Neural cell (in vitro differentiated cells): Measurements from ENCODE around the gene ATOH8. TPM values are rescaled to one million over a fixed set of nuclear protein-coding genes. Genes with fewer than 3 reads are reported as not detected.

Experiments
- H2AFZ ChIP-seq: fragments of 200-600, 300-800 bp; sonication (generic), shearing (Covaris generic); 2 replicates; pipeline ENCODE4 v1.6.0; 2014; ENCODE audit warnings: low read depth, mild to moderate bottlenecking, antibody characterized with exemption, low read length, moderate library complexity
- H3F3A ChIP-seq: fragments of 200-600 bp; shearing (Covaris generic); 2 replicates; pipeline ENCODE4 v1.6.1; 2016; ENCODE audit warnings: mild to moderate bottlenecking, moderate library complexity, mixed read lengths, antibody characterized with exemption, low read length; ENCODE audit not compliant: insufficient read depth, poor library complexity, severe bottlenecking
- H3K27ac ChIP-seq: fragments of 200-600, 300-800 bp; sonication (generic), shearing (Covaris generic); 2 replicates; pipeline ENCODE4 v1.5.1; 2014; ENCODE audit warnings: mild to moderate bottlenecking, low read length, moderate library complexity
- H3K27me3 ChIP-seq: fragments of 300-800, 200-600 bp; sonication (generic), shearing (Covaris generic); 2 replicates; pipeline ENCODE4 v1.6.0; 2014; ENCODE audit warnings: mild to moderate bottlenecking, low read depth, low read length, moderate library complexity; ENCODE audit not compliant: insufficient read depth
- H3K36me3 ChIP-seq: fragments of 300-800, 200-600 bp; sonication (generic), shearing (Covaris generic); 2 replicates; pipeline ENCODE4 v1.5.1; 2014; ENCODE audit warnings: mild to moderate bottlenecking, antibody characterized with exemption, low read length, moderate library complexity; ENCODE audit not compliant: insufficient read depth
- H3K4me2 ChIP-seq: fragments of 300-800, 200-600 bp; sonication (generic), shearing (Covaris generic); 2 replicates; pipeline ENCODE4 v1.6.0; 2014; ENCODE audit warnings: mild to moderate bottlenecking, low read length
- H3K4me3 ChIP-seq: fragments of 300-800, 200-600 bp; sonication (generic), shearing (Covaris generic); 2 replicates; pipeline ENCODE4 v1.5.1; 2014; ENCODE audit warnings: mild to moderate bottlenecking, low read length, moderate library complexity
- H3K79me2 ChIP-seq: fragments of 200-600 bp; shearing (Covaris generic); replicated peaks from 2 replicates; pipeline ENCODE4 v1.6.0; 2014; ENCODE audit warnings: mild to moderate bottlenecking, low read length, moderate library complexity; ENCODE audit not compliant: insufficient read depth
- H3K9ac ChIP-seq: fragments of 300-800, 200-600 bp; sonication (generic), shearing (Covaris generic); 2 replicates; pipeline ENCODE4 v1.6.1; 2016; ENCODE audit warnings: mild to moderate bottlenecking, low read length, mixed read lengths
- H3K9me2 ChIP-seq: fragments of 200-600 bp; shearing (Covaris generic); 2 replicates; pipeline ENCODE4 v1.6.1; 2016; ENCODE audit warnings: mild to moderate bottlenecking, low read length, mixed read lengths; ENCODE audit not compliant: insufficient read depth
- H3K9me3 ChIP-seq: fragments of 200-600, 300-800 bp; sonication (generic), shearing (Covaris generic); 2 replicates; pipeline ENCODE4 v1.6.1; 2016; ENCODE audit warnings: mild to moderate bottlenecking, mixed run types, low read length, moderate library complexity, mixed read lengths
- H4K20me1 ChIP-seq: fragments of 200-600 bp; shearing (Covaris generic); 2 replicates; pipeline ENCODE4 v1.6.1; 2016; ENCODE audit warnings: mild to moderate bottlenecking, mixed run types; ENCODE audit not compliant: insufficient read depth
- EP300 ChIP-seq: fragments of 450-650 bp; conservative IDR thresholded peaks from 2 replicates; pipeline ENCODE4 v1.6.1; 2014; ENCODE audit warnings: antibody characterized with exemption, mild to moderate bottlenecking, moderate library complexity; ENCODE audit not compliant: poor library complexity, severe bottlenecking
- EZH2 ChIP-seq: fragments of 200-600, 300-800 bp; shearing (Covaris generic), sonication (generic); IDR thresholded peaks from 2 replicates; pipeline ENCODE4 v1.6.1; 2014; ENCODE audit warnings: antibody characterized with exemption, low read length, borderline replicate concordance, mild to moderate bottlenecking; ENCODE audit not compliant: insufficient read depth, poor library complexity, severe bottlenecking
- MXI1 ChIP-seq: fragments of 450-650 bp; conservative IDR thresholded peaks from 2 replicates; pipeline ENCODE4 v1.6.1; 2014; ENCODE audit warnings: antibody characterized with exemption, mild to moderate bottlenecking; ENCODE audit not compliant: poor library complexity, severe bottlenecking
- POLR2AphosphoS5 ChIP-seq: IDR thresholded peaks from 2 replicates; pipeline ENCODE4 v1.6.1; 2012
- RAD21 ChIP-seq: fragments of 450-650 bp; conservative IDR thresholded peaks from 2 replicates; pipeline ENCODE4 v1.6.1; 2014; ENCODE audit warnings: antibody characterized with exemption, mild to moderate bottlenecking, moderate library complexity
- SMC3 ChIP-seq: fragments of 450-650 bp; conservative IDR thresholded peaks from 2 replicates; pipeline ENCODE4 v1.6.1; 2014; ENCODE audit warnings: antibody characterized with exemption, mild to moderate bottlenecking, moderate library complexity; ENCODE audit not compliant: poor library complexity
- TAF1 ChIP-seq: IDR thresholded peaks from 2 replicates; pipeline ENCODE4 v1.6.1; 2012; ENCODE audit warnings: low read depth
- polyA plus RNA-seq: library from polyadenylated mRNA; depleted of rRNA; stranded (reverse); fragments of >200 nt; gene quantifications from 2 replicates; pipeline ENCODE4 v1.2.3, GENCODE V29; 2014
- TF ChIP-seq, protein P1 (sequence below): fragments of 450-650 bp; IDR thresholded peaks from 2 replicates; pipeline ENCODE4 v1.5.1; 2014; ENCODE audit warnings: antibody characterized with exemption, mild to moderate bottlenecking, moderate library complexity; ENCODE audit not compliant: poor library complexity, severe bottlenecking
- TF ChIP-seq, protein P2 (sequence below): IDR thresholded peaks from 2 replicates; pipeline ENCODE4 v1.6.1; 2012; ENCODE audit warnings: borderline replicate concordance

The ATOH8 gene
- polyA plus RNA-seq, 1 donor from 2014 or later = 1.6 TPM

DNA sequence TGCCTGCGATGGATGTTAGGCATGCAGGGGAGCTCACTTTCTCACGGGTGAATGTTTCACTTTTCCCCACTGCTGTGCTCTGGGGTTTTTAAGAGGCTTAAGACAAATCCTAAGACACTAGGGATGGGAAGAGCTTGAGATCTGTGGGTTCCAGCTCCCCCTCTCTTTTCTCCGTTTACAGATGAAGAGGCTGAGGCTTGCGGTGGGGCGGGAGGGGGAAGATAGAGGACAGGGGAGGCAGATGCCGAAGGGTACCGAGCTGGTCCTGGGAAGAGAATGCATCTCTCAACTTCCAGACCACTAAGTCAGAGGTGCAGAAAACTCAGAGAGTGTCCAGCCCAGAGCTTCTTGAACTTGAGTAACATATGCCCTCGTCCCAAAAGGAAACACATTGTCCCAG, 8.2 kb upstream of the ATOH8 start:
- Histone ChIP-seq H3K79me2 (no peaks in the 10 kb centered on the region), H3K27me3 (no peaks in the 10 kb centered on the region), H3F3A (no peaks in the 10 kb centered on the region), H4K20me1 (no peaks in the 10 kb centered on the region), H3K27ac (no peak overlapping the region), H3K4me3 (no peak overlapping the region), H3K9me3 (no peaks in the 10 kb centered on the region), H3K36me3 (no peaks in the 10 kb centered on the region), H2AFZ (no peak overlapping the region), H3K9me2 (no peaks in the 10 kb centered on the region), H3K9ac (no peak overlapping the region), H3K4me2 (no peak overlapping the region)
- TF ChIP-seq EP300 = no peak

DNA sequence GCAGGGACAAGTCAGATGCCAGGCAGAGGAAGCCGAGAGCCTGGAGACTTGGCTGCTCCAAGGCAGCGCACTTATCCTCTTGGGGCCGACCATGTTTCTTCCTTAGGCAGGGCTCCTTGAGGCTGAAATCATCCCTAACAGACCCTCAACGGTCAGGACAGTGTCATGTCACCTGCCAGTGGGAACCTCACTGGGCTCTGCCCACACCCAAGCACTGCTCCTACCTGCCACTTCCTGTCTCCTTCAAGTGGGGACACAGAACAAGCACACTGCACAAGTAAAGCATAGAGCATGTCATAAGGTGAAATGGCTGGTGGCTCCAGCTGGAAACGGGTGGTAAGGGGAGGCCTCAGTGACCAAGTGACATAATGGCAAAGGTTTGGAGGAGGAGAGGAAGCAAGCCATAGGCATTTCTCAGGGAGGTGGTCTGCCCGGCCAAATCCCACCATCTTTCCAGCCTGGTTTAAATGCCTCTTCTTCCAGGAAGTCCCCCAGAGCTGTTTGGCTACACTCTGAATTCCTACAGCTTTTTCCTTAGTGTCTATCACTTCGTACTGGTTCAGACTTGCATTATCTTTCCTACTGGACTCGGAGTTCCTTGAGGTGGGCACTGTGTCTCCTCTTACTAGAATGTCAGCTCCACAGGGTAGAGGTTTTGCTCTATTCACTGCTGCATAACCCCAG, 7.3 kb upstream of the ATOH8 start:
- no peak overlapping the region for H3K9ac ChIP-seq
- no peaks in the 10 kb centered on the region for H3K79me2 ChIP-seq
- TF ChIP-seq POLR2AphosphoS5 = no peak
- no peak for TF ChIP-seq EP300
- TF ChIP-seq, protein P1, sequence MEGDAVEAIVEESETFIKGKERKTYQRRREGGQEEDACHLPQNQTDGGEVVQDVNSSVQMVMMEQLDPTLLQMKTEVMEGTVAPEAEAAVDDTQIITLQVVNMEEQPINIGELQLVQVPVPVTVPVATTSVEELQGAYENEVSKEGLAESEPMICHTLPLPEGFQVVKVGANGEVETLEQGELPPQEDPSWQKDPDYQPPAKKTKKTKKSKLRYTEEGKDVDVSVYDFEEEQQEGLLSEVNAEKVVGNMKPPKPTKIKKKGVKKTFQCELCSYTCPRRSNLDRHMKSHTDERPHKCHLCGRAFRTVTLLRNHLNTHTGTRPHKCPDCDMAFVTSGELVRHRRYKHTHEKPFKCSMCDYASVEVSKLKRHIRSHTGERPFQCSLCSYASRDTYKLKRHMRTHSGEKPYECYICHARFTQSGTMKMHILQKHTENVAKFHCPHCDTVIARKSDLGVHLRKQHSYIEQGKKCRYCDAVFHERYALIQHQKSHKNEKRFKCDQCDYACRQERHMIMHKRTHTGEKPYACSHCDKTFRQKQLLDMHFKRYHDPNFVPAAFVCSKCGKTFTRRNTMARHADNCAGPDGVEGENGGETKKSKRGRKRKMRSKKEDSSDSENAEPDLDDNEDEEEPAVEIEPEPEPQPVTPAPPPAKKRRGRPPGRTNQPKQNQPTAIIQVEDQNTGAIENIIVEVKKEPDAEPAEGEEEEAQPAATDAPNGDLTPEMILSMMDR = no peak
- no peaks in the 10 kb centered on the region for H4K20me1 ChIP-seq
- H3K4me3 ChIP-seq = no peak overlapping the region
- no peaks in the 10 kb centered on the region for H3K9me3 ChIP-seq
- no peaks in the 10 kb centered on the region for H3K36me3 ChIP-seq
- H3K4me2 ChIP-seq = no peak overlapping the region
- H3K9me2 ChIP-seq = no peaks in the 10 kb centered on the region
- no peak overlapping the region for H2AFZ ChIP-seq
- no peak overlapping the region for H3K27ac ChIP-seq
- no peaks in the 10 kb centered on the region for H3K27me3 ChIP-seq
- H3F3A ChIP-seq = no peaks in the 10 kb centered on the region

DNA sequence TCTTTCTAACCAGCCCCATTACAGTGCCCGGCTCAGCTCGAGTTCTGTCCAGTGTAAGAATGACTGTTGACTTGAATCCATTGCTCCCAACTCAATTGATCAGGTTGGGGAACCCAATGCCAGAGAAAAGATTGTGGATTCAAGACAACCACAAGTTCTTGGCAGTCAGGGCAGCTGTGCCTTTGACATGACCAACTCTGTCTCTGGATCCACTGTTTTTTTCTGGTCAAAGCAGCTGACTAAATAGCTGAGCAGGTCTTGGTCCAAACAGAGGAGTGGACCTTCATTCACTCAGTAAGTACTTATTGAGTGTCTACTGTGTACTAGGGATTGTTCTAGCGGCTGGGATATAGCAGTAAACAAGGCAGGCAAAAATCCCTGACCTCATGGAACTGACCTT, 6.3 kb upstream of the ATOH8 start:
- no peak overlapping the region for H3K27ac ChIP-seq
- H2AFZ ChIP-seq = no peak overlapping the region
- TF ChIP-seq RAD21 (no peak), TAF1 (no peak), EP300 (no peak), POLR2AphosphoS5 (no peak), EZH2 (no peak), SMC3 (no peak), MXI1 (no peak)
- TF ChIP-seq, protein P2, sequence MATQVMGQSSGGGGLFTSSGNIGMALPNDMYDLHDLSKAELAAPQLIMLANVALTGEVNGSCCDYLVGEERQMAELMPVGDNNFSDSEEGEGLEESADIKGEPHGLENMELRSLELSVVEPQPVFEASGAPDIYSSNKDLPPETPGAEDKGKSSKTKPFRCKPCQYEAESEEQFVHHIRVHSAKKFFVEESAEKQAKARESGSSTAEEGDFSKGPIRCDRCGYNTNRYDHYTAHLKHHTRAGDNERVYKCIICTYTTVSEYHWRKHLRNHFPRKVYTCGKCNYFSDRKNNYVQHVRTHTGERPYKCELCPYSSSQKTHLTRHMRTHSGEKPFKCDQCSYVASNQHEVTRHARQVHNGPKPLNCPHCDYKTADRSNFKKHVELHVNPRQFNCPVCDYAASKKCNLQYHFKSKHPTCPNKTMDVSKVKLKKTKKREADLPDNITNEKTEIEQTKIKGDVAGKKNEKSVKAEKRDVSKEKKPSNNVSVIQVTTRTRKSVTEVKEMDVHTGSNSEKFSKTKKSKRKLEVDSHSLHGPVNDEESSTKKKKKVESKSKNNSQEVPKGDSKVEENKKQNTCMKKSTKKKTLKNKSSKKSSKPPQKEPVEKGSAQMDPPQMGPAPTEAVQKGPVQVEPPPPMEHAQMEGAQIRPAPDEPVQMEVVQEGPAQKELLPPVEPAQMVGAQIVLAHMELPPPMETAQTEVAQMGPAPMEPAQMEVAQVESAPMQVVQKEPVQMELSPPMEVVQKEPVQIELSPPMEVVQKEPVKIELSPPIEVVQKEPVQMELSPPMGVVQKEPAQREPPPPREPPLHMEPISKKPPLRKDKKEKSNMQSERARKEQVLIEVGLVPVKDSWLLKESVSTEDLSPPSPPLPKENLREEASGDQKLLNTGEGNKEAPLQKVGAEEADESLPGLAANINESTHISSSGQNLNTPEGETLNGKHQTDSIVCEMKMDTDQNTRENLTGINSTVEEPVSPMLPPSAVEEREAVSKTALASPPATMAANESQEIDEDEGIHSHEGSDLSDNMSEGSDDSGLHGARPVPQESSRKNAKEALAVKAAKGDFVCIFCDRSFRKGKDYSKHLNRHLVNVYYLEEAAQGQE = no peak
- TF ChIP-seq, protein P1 = no peak
- H3K9ac ChIP-seq = no peak overlapping the region
- H4K20me1 ChIP-seq = no peaks in the 10 kb centered on the region
- H3K9me2 ChIP-seq = no peaks in the 10 kb centered on the region
- no peaks in the 10 kb centered on the region for H3K9me3 ChIP-seq
- no peak overlapping the region for H3K4me2 ChIP-seq
- H3K4me3 ChIP-seq = no peak overlapping the region
- no peaks in the 10 kb centered on the region for H3K79me2 ChIP-seq
- H3F3A ChIP-seq = no peaks in the 10 kb centered on the region
- no peaks in the 10 kb centered on the region for H3K36me3 ChIP-seq
- H3K27me3 ChIP-seq = no peaks in the 10 kb centered on the region
